Caco-2 (cell line): ENCODE measurements around the gene FHIT. TPM values are rescaled to one million over a fixed set of nuclear protein-coding genes. Genes with fewer than 3 reads are reported as not detected.

Experiments
- BruUV-seq: library from RNA; stranded (reverse); fragments of 400-500 nt; replicated peaks from 2 replicates; lab custom pipeline; 2021; lab: Mats Ljungman, UMichigan
- CTCF ChIA-PET: fragments of 300-600 bp; sonication (Branson Sonifier 250); formaldehyde crosslinking; loops from one replicate; lab custom pipeline; 2022; ENCODE audit warnings: antibody characterized with exemption; lab: Charles Lee
- POLR2A ChIA-PET: fragments of 300-600 bp; sonication (Branson Sonifier 250); formaldehyde crosslinking; loops from one replicate; lab custom pipeline; 2022; ENCODE audit warnings: antibody characterized with exemption; lab: Charles Lee
- DNase-seq, 2 experiments: peaks; one replicate each; pipeline versions ENCODE4 v3.0.0 to v3.0.0-alpha.2; 2020 to 2022
- H3K27me3 ChIP-seq: replicated peaks from 2 replicates; pipeline ENCODE4 v1.6.0; 2011; ENCODE audit warnings: low read length; ENCODE audit not compliant: control insufficient read depth, insufficient read depth
- H3K36me3 ChIP-seq: 2 replicates; pipeline ENCODE4 v1.5.1; 2011; ENCODE audit warnings: low read length; ENCODE audit not compliant: control insufficient read depth, insufficient read depth
- H3K4me1 ChIP-seq: fragments of 250-450 bp; sonication (Bioruptor Pico); 2 replicates; pipeline ENCODE4 v1.5.1; 2020; ENCODE audit warnings: mild to moderate bottlenecking
- H3K4me3 ChIP-seq: 2 replicates; pipeline ENCODE4 v1.5.1; 2011; ENCODE audit warnings: low read depth, mild to moderate bottlenecking, control low read depth, low read length
- H3K9me3 ChIP-seq: fragments of 250-450 bp; sonication (Bioruptor Pico); 2 replicates; pipeline ENCODE4 v1.5.1; 2020; ENCODE audit warnings: mild to moderate bottlenecking, moderate library complexity
- H3K27ac Mint-ChIP-seq: one replicate; pipeline ENCODE4 v1.8.0; 2022; ENCODE audit warnings: mixed read lengths; ENCODE audit not compliant: unreplicated experiment
- H3K27me3 Mint-ChIP-seq: one replicate; pipeline ENCODE4 v1.8.0; 2022; ENCODE audit warnings: mixed read lengths; ENCODE audit not compliant: insufficient read depth, unreplicated experiment
- H3K36me3 Mint-ChIP-seq: one replicate; pipeline ENCODE4 v1.8.0; 2022; ENCODE audit warnings: mild to moderate bottlenecking, mixed read lengths; ENCODE audit not compliant: insufficient read depth, unreplicated experiment
- H3K4me1 Mint-ChIP-seq: one replicate; pipeline ENCODE4 v1.8.0; 2022; ENCODE audit warnings: low read depth, mixed read lengths; ENCODE audit not compliant: unreplicated experiment
- H3K4me3 Mint-ChIP-seq: one replicate; pipeline ENCODE4 v1.8.0; 2022; ENCODE audit warnings: mild to moderate bottlenecking, moderate library complexity, mixed read lengths; ENCODE audit not compliant: unreplicated experiment
- H3K9me3 Mint-ChIP-seq: one replicate; pipeline ENCODE4 v1.8.0; 2022; ENCODE audit warnings: mixed read lengths; ENCODE audit not compliant: unreplicated experiment
- intact Hi-C: fragments of 100-400 bp; cut with micrococcal nuclease; formaldehyde crosslinking; loops from one replicate; pipeline ENCODE4 v1.10.0; 2022; ENCODE audit not compliant: unreplicated experiment
- total RNA-seq: library from RNA; stranded (reverse); gene quantifications from 2 replicates; pipeline ENCODE4 v1.2.3, GENCODE V29; 2022
- TF ChIP-seq, protein P1 (sequence below), 2 experiments: fragments of 200-600 bp in 1 of 2; IDR thresholded peaks; 1 replicate in 1 of 2; 2 replicates in 1 of 2; pipeline versions ENCODE4 v1.5.1 to v1.8.0; 2011 to 2022; ENCODE audit warnings: antibody characterized with exemption in 1 of 2, control low read depth in 1 of 2, inconsistent platforms in 1 of 2, low read depth in 1 of 2, low read length in 1 of 2, mild to moderate bottlenecking in 1 of 2, moderate library complexity in 1 of 2; ENCODE audit not compliant: insufficient read depth in 1 of 2, severe bottlenecking in 1 of 2, unreplicated experiment in 1 of 2

The FHIT gene
- total RNA-seq, 1 experiment from 2014 or later, result 8.3 TPM

GRCh38 chr3:60274098-60274497, 977.2 kb downstream of the FHIT start:
- Histone ChIP-seq H3K4me3 (no peak overlapping the region), H3K36me3 (no peaks in the 10 kb centered on the region; the same call in 1 of the 2 replicates), H3K27me3 (no peaks in the 10 kb centered on the region), H3K4me1 (peaks cover 24% of the 10 kb centered on the region), H3K9me3 (no peaks in the 10 kb centered on the region; the same call in 1 of the 2 replicates)
- no peak overlapping the region for H3K27ac Mint-ChIP-seq
- no peak for DNase-seq
- intact Hi-C loops, result no loop called here
- CTCF ChIA-PET, result no interaction called here
- H3K4me3 Mint-ChIP-seq, result no peak overlapping the region
- H3K9me3 Mint-ChIP-seq, result peaks cover 18% of the 10 kb centered on the region
- no TSS peak for BruUV-seq
- H3K4me1 Mint-ChIP-seq, result peaks cover 16% of the 10 kb centered on the region
- POLR2A ChIA-PET, result no interaction called here
- H3K36me3 Mint-ChIP-seq, result peaks cover 15% of the 10 kb centered on the region
- no peaks in the 10 kb centered on the region for H3K27me3 Mint-ChIP-seq
- TF ChIP-seq, protein P1, sequence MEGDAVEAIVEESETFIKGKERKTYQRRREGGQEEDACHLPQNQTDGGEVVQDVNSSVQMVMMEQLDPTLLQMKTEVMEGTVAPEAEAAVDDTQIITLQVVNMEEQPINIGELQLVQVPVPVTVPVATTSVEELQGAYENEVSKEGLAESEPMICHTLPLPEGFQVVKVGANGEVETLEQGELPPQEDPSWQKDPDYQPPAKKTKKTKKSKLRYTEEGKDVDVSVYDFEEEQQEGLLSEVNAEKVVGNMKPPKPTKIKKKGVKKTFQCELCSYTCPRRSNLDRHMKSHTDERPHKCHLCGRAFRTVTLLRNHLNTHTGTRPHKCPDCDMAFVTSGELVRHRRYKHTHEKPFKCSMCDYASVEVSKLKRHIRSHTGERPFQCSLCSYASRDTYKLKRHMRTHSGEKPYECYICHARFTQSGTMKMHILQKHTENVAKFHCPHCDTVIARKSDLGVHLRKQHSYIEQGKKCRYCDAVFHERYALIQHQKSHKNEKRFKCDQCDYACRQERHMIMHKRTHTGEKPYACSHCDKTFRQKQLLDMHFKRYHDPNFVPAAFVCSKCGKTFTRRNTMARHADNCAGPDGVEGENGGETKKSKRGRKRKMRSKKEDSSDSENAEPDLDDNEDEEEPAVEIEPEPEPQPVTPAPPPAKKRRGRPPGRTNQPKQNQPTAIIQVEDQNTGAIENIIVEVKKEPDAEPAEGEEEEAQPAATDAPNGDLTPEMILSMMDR (IDR thresholded peaks at IDR 0.05; ENCODE audit: insufficient read depth in 1 of 2, low read depth in 1 of 2, low read length in 1 of 2, severe bottlenecking in 1 of 2, unreplicated experiment in 1 of 2), result no peak

DNA sequence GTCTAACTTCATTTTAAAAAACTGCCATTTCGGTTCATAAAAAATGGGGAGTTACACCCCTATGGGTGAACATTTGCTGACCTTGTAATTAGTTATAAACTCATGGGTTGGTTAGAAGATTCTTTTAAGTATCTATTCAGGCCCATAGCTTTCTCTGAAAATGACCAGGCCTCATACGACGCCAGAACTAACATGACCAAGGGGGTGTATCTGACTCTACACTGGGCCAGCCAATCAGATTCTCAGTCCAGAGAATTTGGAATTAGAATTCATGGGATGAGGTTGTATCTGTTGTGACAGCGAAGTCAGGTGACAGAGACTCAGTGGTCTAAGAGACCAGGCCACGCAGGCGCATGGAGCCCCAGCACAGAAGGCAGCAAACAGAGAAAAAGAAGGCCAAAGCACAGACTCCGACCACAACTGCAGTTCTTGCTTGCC, 981.4 kb downstream of the FHIT start:
- intact Hi-C loops, result loop anchor here (1.0 to 2.0 kb wide), 2 partner anchors 37 to 43 kb away; no protein-coding TSS in a partner anchor

DNA sequence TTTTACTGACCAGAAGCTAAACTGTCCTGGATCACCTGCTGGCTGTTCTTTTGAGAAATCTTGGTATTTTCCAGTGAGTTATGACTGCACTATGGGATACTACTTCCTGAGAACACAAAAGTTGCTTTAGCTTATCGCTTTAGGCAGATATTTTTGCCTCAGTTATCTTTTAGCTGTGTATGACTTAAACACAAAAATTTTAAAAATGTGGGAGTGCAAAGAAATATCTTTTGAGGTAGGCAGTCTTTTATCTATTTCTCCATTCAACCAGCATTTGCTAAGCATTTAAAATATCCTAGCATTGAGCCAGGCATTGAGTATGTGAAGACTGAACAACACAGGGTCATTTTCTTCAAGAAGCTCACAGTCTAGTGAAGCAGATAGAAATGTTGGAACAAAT, 981.9 kb downstream of the FHIT start:
- Histone ChIP-seq H3K4me1 (peaks cover 50% of the 10 kb centered on the region), H3K9me3 (no peaks in the 10 kb centered on the region; the same call in 1 of the 2 replicates), H3K36me3 (no peaks in the 10 kb centered on the region), H3K4me3 (no peak overlapping the region), H3K27me3 (no peaks in the 10 kb centered on the region)
- peaks cover 36% of the 10 kb centered on the region for H3K9me3 Mint-ChIP-seq
- H3K4me3 Mint-ChIP-seq, result peak overlapping the region; percentile 24
- ChIA-PET CTCF (no interaction called here), POLR2A (interaction anchor here (0.7 kb wide), 1 partner anchor 29 kb away, joined by 3 read pairs; no protein-coding TSS in a partner anchor)
- BruUV-seq, result TSS peak; percentile 88
- intact Hi-C loops, result loop anchor here (1.0 to 2.0 kb wide), 2 partner anchors 37 to 44 kb away; no protein-coding TSS in a partner anchor
- peak overlapping the region; percentile 95 for H3K27ac Mint-ChIP-seq
- peaks cover 15% of the 10 kb centered on the region for H3K36me3 Mint-ChIP-seq
- no peaks in the 10 kb centered on the region for H3K27me3 Mint-ChIP-seq
- DNase-seq, result peak in 1 of 2 experiments; percentile 55
- H3K4me1 Mint-ChIP-seq, result peaks cover 33% of the 10 kb centered on the region
- TF ChIP-seq, protein P1 (IDR thresholded peaks at IDR 0.05; ENCODE audit: insufficient read depth in 1 of 2, low read depth in 1 of 2, low read length in 1 of 2, severe bottlenecking in 1 of 2, unreplicated experiment in 1 of 2), result no peak

More for the DNA sequence above, 981.4 kb downstream of the FHIT start:
- Mint-ChIP-seq H3K4me3 (peak overlapping the region; percentile 24), H3K27me3 (no peaks in the 10 kb centered on the region), H3K27ac (peak overlapping the region; percentile 95), H3K4me1 (peaks cover 33% of the 10 kb centered on the region), H3K9me3 (peaks cover 35% of the 10 kb centered on the region), H3K36me3 (peaks cover 15% of the 10 kb centered on the region)
- TF ChIP-seq, protein P1 (IDR thresholded peaks at IDR 0.05; ENCODE audit: insufficient read depth in 1 of 2, low read depth in 1 of 2, low read length in 1 of 2, severe bottlenecking in 1 of 2, unreplicated experiment in 1 of 2), result no peak
- DNase-seq, result peak; percentile 44 to 45
- Histone ChIP-seq H3K9me3 (no peaks in the 10 kb centered on the region; the same call in 1 of the 2 replicates), H3K36me3 (no peaks in the 10 kb centered on the region), H3K27me3 (no peaks in the 10 kb centered on the region), H3K4me3 (no peak overlapping the region), H3K4me1 (peaks cover 50% of the 10 kb centered on the region)
- ChIA-PET POLR2A (no interaction called here), CTCF (no interaction called here)
- TSS peak; percentile 89 for BruUV-seq
